Heart right ventricle (tissue), 16 donors: ENCODE measurements around the gene NCKAP5. TPM values are rescaled to one million over a fixed set of nuclear protein-coding genes. Genes with fewer than 3 reads are reported as not detected.

ENCODE experiments used
- ATAC-seq, 8 donors: fragments of 200-7000 bp; cut with Tn5 transposase; one replicate each; pipeline ENCODE4 v1.9.1; 2020; ENCODE audit warnings: mild to moderate bottlenecking in 8 of 8, moderate library complexity in 8 of 8, moderate number of reproducible peaks in 1 of 8
- DNase-seq, 2 donors: peaks; one replicate each; pipeline ENCODE4 v3.0.0-alpha.2; 2020
- H3K27ac ChIP-seq, 10 donors: fragments of 200-600 bp; sonication (generic) in 2 of 10; one replicate each; pipeline versions ENCODE4 v1.5.0 to v1.8.0; 2020 to 2022; ENCODE audit warnings: mild to moderate bottlenecking in 3 of 10
- H3K27me3 ChIP-seq, 7 donors: fragments of 200-600 bp; one replicate each; pipeline ENCODE4 v1.8.0; 2021 to 2022; ENCODE audit warnings: mild to moderate bottlenecking in 2 of 7
- H3K36me3 ChIP-seq, 9 donors: fragments of 200-600 bp; sonication (generic) in 1 of 9; one replicate each; pipeline versions ENCODE4 v1.5.0 to v1.8.0; 2020 to 2022; ENCODE audit warnings: mild to moderate bottlenecking in 2 of 9
- H3K4me1 ChIP-seq, 9 donors: fragments of 200-600 bp; sonication (generic) in 1 of 9; one replicate each; pipeline versions ENCODE4 v1.5.0 to v1.8.0; 2020 to 2022; ENCODE audit warnings: mild to moderate bottlenecking in 4 of 9
- H3K4me3 ChIP-seq, 10 donors: fragments of 200-600 bp; sonication (generic) in 2 of 10; one replicate each; pipeline versions ENCODE4 v1.5.0 to v1.8.0; 2020 to 2022; ENCODE audit warnings: mild to moderate bottlenecking in 7 of 10, moderate library complexity in 2 of 10
- H3K9me3 ChIP-seq, 11 donors: fragments of 200-600 bp in 10 of 11; sonication (generic) in 2 of 11; one replicate each; pipeline versions ENCODE4 v1.5.0 to v1.8.0; 2013 to 2022; ENCODE audit warnings: mild to moderate bottlenecking in 2 of 11, control low read depth in 1 of 11, moderate library complexity in 1 of 11
- CTCF ChIP-seq, 9 donors: fragments of 200-600 bp; sonication (generic) in 2 of 9; IDR thresholded peaks; one replicate each; pipeline versions ENCODE4 v1.5.0 to v1.8.0; 2021 to 2022; ENCODE audit warnings: antibody characterized with exemption in 9 of 9, mild to moderate bottlenecking in 5 of 9, moderate library complexity in 1 of 9
- WGBS, 2 donors: extraction: QIAGEN DNeasy Blood & Tissue Kit; methylation state at CpG; one replicate each; pipeline ENCODE4 v1.1.7; 2013; ENCODE audit warnings: inconsistent platforms in 1 of 2; 5-methylcytosine and 5-hydroxymethylcytosine counted together
- intact Hi-C, 10 donors: fragments of 100-400 bp; cut with DNase I; formaldehyde crosslinking; loops; one replicate each; pipeline versions ENCODE4 v1.11.1 to v1.14.2; 2022
- polyA plus RNA-seq, 2 donors: library from polyadenylated mRNA; stranded (reverse); fragments of 200-250 nt; gene quantifications; one replicate each; pipeline ENCODE4 v1.2.3, GENCODE V29; 2013
- total RNA-seq, 10 donors: library from RNA; stranded (reverse); fragmentation: NEBNext Ultra II Directional in 3 of 10; extraction: Animal tissue kit (Norgen Biotek cat#: 25700) in 3 of 10; gene quantifications; one replicate each; pipeline versions ENCODE4 v1.2.1 to v1.2.4, GENCODE V29; 2021 to 2023
- donor health status: Arrhythmogenic right ventricular cardiomyopathy.
- donor health status: ischemic (EF 13 %, LVEDD 7.1; RV severe dilation, severe dysfunction).
- donor health status: healthy with polysubstance abuse.
- donor health status: DM: no; HTN: yes; CAD: no.
- donor health status: DM: no; HTN: no; CAD: no.
- donor health status: ischemic (EF 25% LVEDD 6.9; RV normal size, moderate dysfunction).
- donor health status: ischemic (EF 25% LVEDD 5.7; RV mildly dilated, moderate dysfunction).
- donor health status: healthy.
- donor health status: DM: yes; HTN: yes; CAD: no.
- donor health status: Ischemic cardiomyopathy.
- donor health status: ischemic (EF 35%, LVEDD 5.7; RV mildly dilated, moderate dysfunction).
- donor health status: nonischemic (EF 11% LVEDD 7.7; RV severe dilation, severe dysfunction).
- donor health status: DM: yes; HTN: yes; CAD: no.
- donor health status: PGD.
- donor health status: ischemic (EF 29% LVEDD 5.4; RV normal size, mild dysfunction).
- donor health status: nonischemic (EF 23%, LVEDD 6.1; RV moderate dilation, normal function).

Gene NCKAP5
- total and polyA plus RNA-seq, 12 donors, result 0.57 to 11.7 (median 6.2) TPM

GRCh38 chr2:132795220-132795619 lies 773.0 kb downstream of the NCKAP5 start:
- no peak for ATAC-seq
- H3K4me3 ChIP-seq, result no peak overlapping the region
- intact Hi-C loops, result no loop called here
- no peaks in the 10 kb centered on the region for H3K27me3 ChIP-seq
- H3K36me3 ChIP-seq, result no peaks in the 10 kb centered on the region
- no peaks in the 10 kb centered on the region for H3K4me1 ChIP-seq
- no peak overlapping the region for H3K27ac ChIP-seq
- 94 to 98% methylated on average over 2 of the region's 2 CpGs for WGBS, 2 donors
- no peak for TF ChIP-seq CTCF (IDR thresholded peaks at IDR 0.05)
- DNase-seq, result no peak
- H3K9me3 ChIP-seq, result no peaks in the 10 kb centered on the region

DNA sequence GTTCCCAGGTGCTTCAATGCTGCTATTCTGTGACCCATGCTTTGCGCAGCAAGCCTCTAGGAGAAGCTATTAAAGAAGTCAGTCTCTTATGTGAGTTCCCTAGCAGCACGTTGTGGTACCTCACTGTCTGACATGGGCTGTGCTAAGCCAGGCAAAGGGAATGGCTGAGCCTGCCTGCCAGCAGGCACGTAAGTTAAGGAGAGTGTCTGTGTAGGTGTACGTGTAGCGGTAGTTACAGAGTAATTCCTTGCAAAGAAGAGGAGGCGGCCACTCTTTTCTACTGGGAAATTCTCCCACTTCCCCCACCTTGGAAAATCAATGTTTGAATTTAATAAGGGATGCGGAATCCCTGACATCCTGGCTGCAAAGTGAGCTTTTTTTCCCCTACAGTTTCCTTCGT lies 774.7 kb downstream of the NCKAP5 start:
- intact Hi-C loops, result no loop called here
- DNase-seq (no peak), ATAC-seq (no peak)
- Histone ChIP-seq H3K36me3 (no peaks in the 10 kb centered on the region), H3K4me1 (no peaks in the 10 kb centered on the region), H3K9me3 (no peaks in the 10 kb centered on the region), H3K27me3 (no peaks in the 10 kb centered on the region), H3K4me3 (no peak overlapping the region), H3K27ac (no peak overlapping the region)
- no peak for TF ChIP-seq CTCF (IDR thresholded peaks at IDR 0.05)
- WGBS, 2 donors, result 88 to 90% methylated on average over 8 of the region's 8 CpGs

GRCh38 chr2:132790207-132790785 lies 778.0 kb downstream of the NCKAP5 start:
- intact Hi-C loops, result no loop called here
- 40 to 53% methylated on average over 4 of the region's 4 CpGs for WGBS, 2 donors

DNA sequence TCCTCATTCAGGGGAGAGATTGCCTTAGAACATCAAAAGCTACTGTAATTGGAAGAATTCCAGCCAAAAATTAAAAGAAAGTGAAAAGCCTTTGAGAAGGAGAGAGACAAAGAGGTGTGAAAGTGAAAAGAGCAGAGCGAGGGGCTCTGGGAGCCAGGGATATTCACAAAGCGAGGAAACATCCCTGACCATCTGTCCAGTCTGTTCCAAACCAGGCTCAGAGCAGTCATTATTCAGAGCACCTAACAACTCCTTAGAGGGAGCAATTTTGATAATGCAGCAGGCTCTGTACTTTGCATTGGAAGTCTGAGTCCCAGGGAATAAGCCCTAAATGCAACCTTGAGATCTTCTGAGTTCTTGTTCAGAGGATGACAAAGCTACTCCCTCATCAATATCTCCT lies 779.2 kb downstream of the NCKAP5 start:
- H3K27me3 ChIP-seq, result no peaks in the 10 kb centered on the region
- H3K27ac ChIP-seq, result no peak overlapping the region
- intact Hi-C loops, result loop anchor here in 1 of 10 donors (1.0 kb wide), 1 partner anchor 83 kb away; no protein-coding TSS in a partner anchor
- no peak for TF ChIP-seq CTCF (IDR thresholded peaks at IDR 0.05)
- no peaks in the 10 kb centered on the region for H3K4me1 ChIP-seq
- no peaks in the 10 kb centered on the region for H3K9me3 ChIP-seq
- H3K36me3 ChIP-seq, result peaks cover 0 to 8% (median 0%) of the 10 kb centered on the region in 9 donors
- no peak for DNase-seq
- 94 to 97% methylated on average over 2 of the region's 2 CpGs for WGBS, 2 donors
- ATAC-seq, result no peak
- H3K4me3 ChIP-seq, result no peak overlapping the region

More at GRCh38 chr2:132790207-132790785, 778.0 kb downstream of the NCKAP5 start:
- TF ChIP-seq CTCF (IDR thresholded peaks at IDR 0.05), result no peak
- H3K27me3 ChIP-seq, result no peaks in the 10 kb centered on the region
- no peaks in the 10 kb centered on the region for H3K4me1 ChIP-seq
- no peak for DNase-seq
- H3K9me3 ChIP-seq, result no peaks in the 10 kb centered on the region
- no peaks in the 10 kb centered on the region for H3K36me3 ChIP-seq
- no peak overlapping the region for H3K27ac ChIP-seq
- no peak overlapping the region for H3K4me3 ChIP-seq
- ATAC-seq, result no peak
